Measurements from ENCODE around the gene SNRPF. TPM values are rescaled to one million over a fixed set of nuclear protein-coding genes. Genes with fewer than 3 reads are reported as not detected.

Gene SNRPF
- total RNA-seq, 1 donor from 2014 or later: 13.6 TPM

DNA sequence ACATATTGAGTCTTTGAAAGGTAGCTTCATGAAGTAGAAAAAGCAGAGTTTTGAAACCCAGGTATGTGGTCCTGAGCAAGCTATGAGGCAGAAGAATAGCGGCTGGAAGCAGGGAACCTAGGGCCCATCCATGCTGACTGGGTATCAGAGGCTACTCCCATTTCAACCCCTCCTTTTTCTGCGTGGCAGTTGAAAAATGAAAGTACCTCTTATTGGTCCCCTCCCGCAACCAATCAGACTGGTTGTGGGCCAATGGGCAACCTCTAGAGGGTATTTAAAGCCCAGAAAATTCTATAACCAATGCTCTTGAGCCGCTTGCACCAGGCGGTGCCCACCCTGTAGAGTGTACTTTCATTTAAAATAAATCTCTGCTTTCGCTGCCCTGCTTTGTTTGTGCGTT, 1.6 kb upstream of the SNRPF start:
- TF ChIP-seq, protein P1, sequence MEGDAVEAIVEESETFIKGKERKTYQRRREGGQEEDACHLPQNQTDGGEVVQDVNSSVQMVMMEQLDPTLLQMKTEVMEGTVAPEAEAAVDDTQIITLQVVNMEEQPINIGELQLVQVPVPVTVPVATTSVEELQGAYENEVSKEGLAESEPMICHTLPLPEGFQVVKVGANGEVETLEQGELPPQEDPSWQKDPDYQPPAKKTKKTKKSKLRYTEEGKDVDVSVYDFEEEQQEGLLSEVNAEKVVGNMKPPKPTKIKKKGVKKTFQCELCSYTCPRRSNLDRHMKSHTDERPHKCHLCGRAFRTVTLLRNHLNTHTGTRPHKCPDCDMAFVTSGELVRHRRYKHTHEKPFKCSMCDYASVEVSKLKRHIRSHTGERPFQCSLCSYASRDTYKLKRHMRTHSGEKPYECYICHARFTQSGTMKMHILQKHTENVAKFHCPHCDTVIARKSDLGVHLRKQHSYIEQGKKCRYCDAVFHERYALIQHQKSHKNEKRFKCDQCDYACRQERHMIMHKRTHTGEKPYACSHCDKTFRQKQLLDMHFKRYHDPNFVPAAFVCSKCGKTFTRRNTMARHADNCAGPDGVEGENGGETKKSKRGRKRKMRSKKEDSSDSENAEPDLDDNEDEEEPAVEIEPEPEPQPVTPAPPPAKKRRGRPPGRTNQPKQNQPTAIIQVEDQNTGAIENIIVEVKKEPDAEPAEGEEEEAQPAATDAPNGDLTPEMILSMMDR (IDR thresholded peaks at IDR 0.05; ENCODE audit: insufficient read depth, low read length, poor library complexity, severe bottlenecking): no peak
- no peak for DNase-seq (ENCODE audit: low read depth)
- no peak overlapping the region for H3K4me3 ChIP-seq (ENCODE audit: low read depth, low read length)

DNA sequence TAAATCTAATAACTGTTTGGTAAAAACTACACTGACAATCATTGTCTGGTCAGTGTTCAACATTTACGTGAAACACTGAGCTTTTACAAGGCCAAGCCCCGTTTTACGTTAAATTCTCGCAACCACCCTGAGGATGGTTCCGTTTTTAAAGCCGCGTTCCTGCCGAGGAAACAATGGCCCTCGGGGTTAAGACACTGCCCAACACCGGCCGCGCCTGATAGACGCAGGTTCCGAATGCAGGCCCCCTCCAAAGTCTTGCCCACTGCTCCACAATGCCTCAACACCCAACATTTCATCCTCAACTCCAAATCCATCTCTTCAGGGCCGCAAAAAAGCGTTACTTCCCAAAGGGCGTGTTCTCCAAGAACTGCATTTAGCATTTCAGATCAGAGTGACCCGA, 953 bp upstream of the SNRPF start:
- TF ChIP-seq, protein P1 (IDR thresholded peaks at IDR 0.05; ENCODE audit: insufficient read depth, low read length, poor library complexity, severe bottlenecking): no peak
- H3K4me3 ChIP-seq (ENCODE audit: low read depth, low read length): peak overlapping the region; percentile 63
- no peak for DNase-seq (ENCODE audit: low read depth)
- H3K36me3 ChIP-seq (ENCODE audit: control insufficient read depth, insufficient read depth, low read length): no peaks in the 10 kb centered on the region
- no peaks in the 10 kb centered on the region for H3K27me3 ChIP-seq (ENCODE audit: control insufficient read depth, insufficient read depth, low read length)

More for the DNA sequence above, 1.6 kb upstream of the SNRPF start:
- H3K27me3 ChIP-seq (ENCODE audit: control insufficient read depth, insufficient read depth, low read length): peaks cover 2% of the 10 kb centered on the region
- H3K36me3 ChIP-seq (ENCODE audit: control insufficient read depth, insufficient read depth, low read length): no peaks in the 10 kb centered on the region

DNA sequence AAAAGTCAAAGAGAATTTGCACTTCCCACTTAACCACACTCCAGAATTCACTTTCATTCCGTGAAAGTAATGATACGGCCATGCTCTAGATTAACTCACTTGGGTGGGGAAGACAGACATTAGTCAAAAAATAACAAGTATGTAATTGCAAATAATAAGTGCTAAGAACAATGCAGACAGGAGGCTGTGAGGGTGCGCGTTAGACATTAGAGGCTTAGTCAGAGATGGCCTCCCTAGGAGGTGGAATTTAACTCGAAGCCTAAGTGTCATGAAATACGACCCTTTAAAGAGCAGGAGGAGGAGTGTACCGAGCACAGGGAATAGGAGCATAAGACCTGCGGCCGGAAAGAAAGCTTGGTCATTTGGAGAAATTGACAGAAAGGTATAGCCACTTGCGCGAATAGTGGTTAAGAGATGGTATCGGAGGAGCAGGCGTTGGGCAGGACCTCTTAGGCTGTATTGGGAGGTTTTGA, 628 bp downstream of the SNRPF start:
- DNase-seq (ENCODE audit: low read depth): no peak
- TF ChIP-seq, protein P1 (IDR thresholded peaks at IDR 0.05; ENCODE audit: insufficient read depth, low read length, poor library complexity, severe bottlenecking): no peak
- Histone ChIP-seq H3K36me3 (ENCODE audit: control insufficient read depth, insufficient read depth, low read length) (no peaks in the 10 kb centered on the region), H3K27me3 (ENCODE audit: control insufficient read depth, insufficient read depth, low read length) (no peaks in the 10 kb centered on the region), H3K4me3 (ENCODE audit: low read depth, low read length) (peak overlapping the region; percentile 63)

DNA sequence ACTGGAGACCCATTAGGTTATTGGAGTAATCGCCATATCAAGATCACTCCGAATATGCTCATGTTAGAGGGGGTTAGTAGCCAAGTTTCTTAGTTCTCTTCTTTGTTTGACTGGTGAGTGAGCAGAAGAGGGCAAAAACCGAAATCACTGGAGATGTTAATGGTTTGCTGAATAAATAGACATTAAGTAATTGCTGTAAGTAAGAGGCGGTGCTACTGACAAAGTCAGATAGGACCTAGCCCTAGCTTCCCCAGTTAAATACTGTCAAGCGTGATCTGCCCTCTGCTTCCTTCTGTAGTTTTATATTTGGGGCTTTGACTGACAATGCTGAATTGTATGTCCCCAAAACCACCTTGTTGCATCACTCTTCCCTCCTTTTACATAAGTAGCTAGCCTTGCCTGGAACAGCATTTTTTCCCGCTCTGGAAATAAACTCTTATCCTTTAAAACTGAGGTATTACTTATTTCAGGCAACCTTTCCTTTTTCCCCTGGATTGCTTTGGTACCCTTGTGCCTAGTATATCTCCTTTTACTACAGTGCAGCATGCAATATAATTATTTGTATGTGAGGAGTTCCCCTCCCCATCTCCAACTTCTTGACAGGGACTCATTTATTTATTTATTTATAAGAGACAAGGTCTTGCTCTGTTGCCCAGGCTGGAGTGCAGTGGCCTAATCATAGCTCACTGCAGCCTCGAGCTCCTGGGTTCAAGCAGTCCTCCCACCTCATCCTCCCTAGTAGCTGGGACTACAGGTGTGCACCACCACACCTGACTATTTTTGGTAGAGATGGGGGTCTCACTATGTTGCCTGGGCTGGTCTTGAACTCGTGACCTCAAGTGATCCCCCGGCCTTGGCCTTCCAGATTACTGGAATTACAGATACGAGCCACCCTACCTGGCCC, 1.4 kb downstream of the SNRPF start:
- H3K36me3 ChIP-seq (ENCODE audit: control insufficient read depth, insufficient read depth, low read length): no peaks in the 10 kb centered on the region
- no peak for DNase-seq (ENCODE audit: low read depth)
- TF ChIP-seq, protein P1 (IDR thresholded peaks at IDR 0.05; ENCODE audit: insufficient read depth, low read length, poor library complexity, severe bottlenecking): no peak
- peak overlapping the region; percentile 63 for H3K4me3 ChIP-seq (ENCODE audit: low read depth, low read length)
- H3K27me3 ChIP-seq (ENCODE audit: control insufficient read depth, insufficient read depth, low read length): no peaks in the 10 kb centered on the region

DNA sequence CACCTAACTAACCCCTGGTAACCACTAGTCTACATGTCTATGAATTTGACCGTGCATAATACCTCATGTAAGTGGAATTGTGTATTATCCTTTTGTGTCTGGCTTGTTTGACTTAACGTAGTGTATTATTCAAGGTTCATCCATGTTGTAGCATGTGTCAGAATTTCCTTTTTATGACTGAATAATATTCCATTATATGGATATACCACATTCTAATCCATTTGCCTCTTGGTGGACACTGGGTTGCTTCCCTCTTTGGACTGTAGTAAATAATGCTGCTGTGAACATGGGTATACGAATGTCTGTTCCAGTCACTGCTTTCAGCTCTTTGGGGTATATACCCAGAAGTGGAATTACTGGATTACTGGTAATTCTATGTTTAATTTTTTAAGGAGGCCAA, 3.3 kb downstream of the SNRPF start:
- Histone ChIP-seq H3K36me3 (ENCODE audit: control insufficient read depth, insufficient read depth, low read length) (no peaks in the 10 kb centered on the region), H3K27me3 (ENCODE audit: control insufficient read depth, insufficient read depth, low read length) (no peaks in the 10 kb centered on the region), H3K4me3 (ENCODE audit: low read depth, low read length) (no peak overlapping the region)
- TF ChIP-seq, protein P1 (IDR thresholded peaks at IDR 0.05; ENCODE audit: insufficient read depth, low read length, poor library complexity, severe bottlenecking): no peak
- DNase-seq (ENCODE audit: low read depth): no peak

All from kidney epithelial cell (primary cell).